NCI-H2196 treated with DMSO at 0.1 percent for 48 hours (cell line): Measurements from ENCODE around the gene TPK1.

Experiments
- DNase-seq: peaks from one replicate; lab custom pipeline; 2025; ENCODE audit not compliant: unreplicated experiment; lab: John Stamatoyannopoulos, UW

TPK1 gene

DNA sequence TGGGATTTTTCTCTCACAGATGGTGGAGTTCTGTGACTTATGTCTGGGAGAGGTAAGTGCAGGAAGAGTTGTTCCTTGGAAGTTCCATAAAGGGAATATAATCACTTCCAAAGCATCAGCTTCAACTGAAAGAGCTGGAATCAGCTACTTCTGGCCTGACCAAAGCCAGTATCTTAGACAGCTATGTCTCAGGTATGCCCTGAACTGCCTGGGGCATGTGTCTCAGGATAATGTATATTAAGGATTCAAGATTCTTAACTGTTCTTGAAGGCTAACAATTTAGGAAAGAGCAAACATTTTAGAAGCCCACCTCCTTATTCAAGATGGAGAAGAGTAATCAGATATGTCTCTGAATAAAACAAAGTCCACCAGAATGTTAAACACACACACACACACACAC is 420.0 kb downstream of the TPK1 start:
- DNase-seq = no peak

DNA sequence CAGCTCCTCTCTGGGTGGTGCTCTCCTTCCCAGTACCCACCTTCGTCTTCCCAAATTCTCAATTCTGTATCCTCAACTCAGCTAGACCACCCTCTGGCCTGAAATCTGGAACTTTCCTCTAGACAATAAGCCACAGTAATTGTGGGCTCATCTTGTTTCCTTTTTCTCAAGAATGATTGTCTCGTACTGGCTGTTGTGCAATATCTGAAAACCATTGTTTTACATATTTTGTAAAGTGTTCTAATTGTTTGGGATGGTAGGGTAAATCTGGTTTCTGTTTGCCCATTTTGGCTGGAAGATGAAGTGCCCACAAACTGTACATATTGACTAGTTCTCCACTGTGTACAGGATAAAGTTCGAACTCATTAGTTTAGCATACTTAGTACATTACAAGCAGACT is 421.0 kb downstream of the TPK1 start:
- DNase-seq = no peak

DNA sequence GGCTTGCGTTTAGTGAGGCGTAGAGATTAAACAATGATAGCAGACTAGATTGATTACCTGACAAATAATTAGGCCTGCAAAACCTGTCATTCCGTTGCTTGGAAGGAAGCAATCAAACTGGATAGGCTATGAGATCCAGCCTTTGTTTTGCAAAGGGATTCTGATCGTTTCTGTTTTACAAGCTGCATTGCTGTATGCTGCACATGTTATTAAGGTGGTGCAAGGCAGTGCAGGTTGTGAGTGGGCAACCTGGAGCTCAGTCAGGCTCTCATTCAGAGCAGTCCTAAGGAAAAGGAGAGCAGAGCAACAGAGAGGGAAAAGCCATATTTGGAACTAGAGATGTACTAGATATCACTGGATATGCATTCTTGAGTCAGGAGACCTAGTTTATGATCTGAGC is 425.4 kb downstream of the TPK1 start:
- DNase-seq = no peak

DNA sequence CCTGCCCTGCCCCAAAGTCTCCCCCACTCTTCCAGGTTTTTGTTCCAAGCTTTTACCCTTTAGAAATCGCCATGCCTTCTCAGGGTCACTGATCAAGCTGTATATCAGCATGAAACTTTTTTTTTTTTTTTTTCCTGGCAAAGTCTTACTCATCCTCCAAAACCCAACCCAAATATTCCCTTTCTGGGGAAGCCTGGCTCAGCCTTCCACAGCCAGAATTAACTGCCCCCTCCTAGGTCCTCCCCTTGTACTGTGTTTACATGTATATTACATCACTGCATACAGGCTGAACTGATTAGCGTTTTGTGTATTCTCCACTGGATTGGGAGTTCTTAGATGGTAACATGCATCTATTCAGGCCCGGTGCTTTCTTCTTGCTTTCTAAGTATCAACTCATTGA is 427.7 kb downstream of the TPK1 start:
- DNase-seq = no peak

DNA sequence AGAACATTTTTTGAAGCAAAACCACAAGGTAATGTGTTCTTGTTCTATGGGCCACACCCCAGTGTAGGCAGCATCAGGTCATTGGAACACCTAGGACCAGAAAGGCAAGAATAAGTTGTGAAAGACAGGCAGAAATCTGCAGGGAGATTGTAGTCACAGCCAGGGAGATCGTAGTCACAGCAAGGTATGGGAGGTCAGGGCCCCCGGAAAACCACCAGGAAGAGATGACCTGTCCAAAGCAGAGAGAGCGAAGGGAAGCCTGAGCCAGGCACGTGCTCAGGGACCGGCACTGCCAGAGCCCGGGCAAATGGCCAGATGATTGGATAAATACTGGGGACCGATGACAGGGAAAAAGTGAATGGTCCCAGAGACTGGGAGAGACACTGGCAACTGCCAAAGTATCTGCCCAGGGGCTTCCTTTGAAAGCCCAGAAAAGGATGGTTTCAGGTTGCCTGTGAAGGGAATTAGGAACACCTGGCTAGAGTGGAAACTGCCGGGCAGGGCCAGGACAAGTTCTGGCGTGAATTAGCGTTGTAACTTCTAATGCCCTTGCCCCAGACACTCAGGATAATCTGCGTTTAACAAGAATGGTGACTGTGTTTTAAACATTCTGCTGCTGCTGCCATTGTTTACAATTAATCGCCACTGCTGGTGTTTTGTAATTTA is 428.5 kb downstream of the TPK1 start:
- DNase-seq = no peak

DNA sequence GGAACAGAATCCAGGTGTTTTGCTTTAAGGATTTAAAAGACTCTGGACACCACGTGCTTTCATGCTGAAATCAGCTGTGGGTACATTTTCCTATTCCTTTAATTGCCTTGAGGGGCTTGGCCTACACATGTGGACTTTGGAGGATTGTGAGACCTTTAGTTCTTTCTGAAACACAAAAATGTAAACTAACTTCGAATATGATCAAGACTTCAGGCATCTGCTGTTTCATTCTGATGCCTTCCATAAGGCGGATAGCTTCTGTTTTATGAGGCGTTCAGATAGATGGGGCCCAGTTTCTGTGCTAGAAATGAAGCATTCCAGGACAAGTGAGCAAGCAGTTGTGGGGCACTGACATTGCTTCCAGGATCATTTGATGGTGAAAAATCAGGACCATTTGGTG is 430.9 kb downstream of the TPK1 start:
- DNase-seq = no peak

DNA sequence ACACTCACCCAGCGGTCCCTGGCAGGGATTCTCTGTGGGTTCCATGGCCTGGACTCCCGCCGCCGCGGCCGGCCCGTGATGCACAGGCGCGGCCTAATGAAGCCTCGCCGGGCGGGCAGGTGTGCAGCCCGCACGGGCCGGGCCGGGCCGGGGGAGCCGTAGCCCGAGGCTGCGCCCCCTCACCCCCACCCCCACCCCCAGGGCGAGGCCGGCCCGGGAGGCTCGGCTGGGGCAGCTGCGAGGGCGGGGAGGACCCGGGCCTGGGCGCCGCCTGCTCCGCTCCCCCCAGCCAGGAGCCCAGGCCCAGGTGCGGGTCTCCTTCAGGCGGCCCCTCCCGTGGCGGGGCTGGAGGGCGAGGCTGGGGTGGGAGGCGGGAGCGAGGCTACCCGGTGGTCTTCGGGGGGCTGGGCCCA is 432.2 kb downstream of the TPK1 start, which contains the start of gene NOBOX:
NOBOX (minus strand) TSS at position 45 of the 413 bp plus-strand sequence.
- no peak for DNase-seq

DNA sequence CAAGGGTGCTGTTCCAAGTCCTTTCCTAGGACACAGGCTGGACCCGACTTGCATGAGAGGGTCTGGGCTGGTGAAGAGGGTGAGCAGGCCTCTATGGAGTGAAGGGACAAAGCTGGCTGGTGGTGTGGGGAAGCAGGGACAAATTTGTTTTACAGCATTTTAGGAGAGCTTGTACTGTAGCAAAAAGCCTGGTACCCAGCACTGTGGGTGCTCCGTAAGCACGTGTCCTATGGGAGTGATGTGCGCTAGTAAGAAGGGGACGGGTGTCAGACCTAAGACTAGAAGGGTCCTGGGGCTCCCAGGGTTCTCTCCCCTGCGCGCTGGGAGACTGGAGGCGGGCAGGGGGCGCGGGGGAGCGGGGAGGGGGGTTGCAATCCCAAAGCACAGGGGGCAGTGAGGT is 432.8 kb downstream of the TPK1 start:
- DNase-seq = no peak
